ENCODE measurements around the gene ZNF143.

DNA sequence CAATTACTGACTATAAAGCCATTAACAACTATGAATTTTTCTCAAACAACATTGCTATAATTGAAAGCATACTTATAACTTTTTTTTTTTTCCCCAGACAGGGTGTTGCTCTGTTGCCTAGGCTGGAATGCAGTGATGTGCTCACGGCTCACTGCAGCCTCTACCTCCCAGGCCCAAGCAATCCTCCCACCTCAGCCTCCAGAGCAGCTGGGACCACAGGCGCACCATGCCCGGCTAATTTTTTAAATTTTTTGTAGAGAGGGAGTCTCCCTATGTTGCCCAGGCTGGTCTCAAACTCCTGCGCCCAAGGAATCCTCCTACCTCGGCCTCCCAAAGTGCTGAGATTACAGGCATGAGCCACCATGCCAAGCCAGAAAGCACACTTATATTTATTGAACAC, 106.6 kb downstream of the ZNF143 start:
- TF ChIP-seq CTCF (IDR thresholded peaks at IDR 0.05): no peak
- no peak for TF ChIP-seq POLR2AphosphoS5 (IDR thresholded peaks at IDR 0.05)
